Keratinocyte (primary cell): Measurements from ENCODE around the gene PNMA6E. TPM values are rescaled to one million over a fixed set of nuclear protein-coding genes. Genes with fewer than 3 reads are reported as not detected.

ENCODE experiments used
- DNase-seq: peaks from one replicate; pipeline ENCODE4 v3.0.0-alpha.2; 2011; ENCODE audit warnings: low read depth, missing footprints, low spot score
- FAIRE-seq: peaks from 2 replicates; lab custom pipeline; 2011; peaks lifted over from hg19 to GRCh38; lab: Jason Lieb, UNC
- H2AFZ ChIP-seq: 2 replicates; pipeline ENCODE4 v1.6.0; 2012; ENCODE audit warnings: low read length, control low read depth, inconsistent platforms; ENCODE audit not compliant: control insufficient read depth
- H3K27ac ChIP-seq: 2 replicates; pipeline ENCODE4 v1.5.1; 2011; ENCODE audit warnings: low read length; ENCODE audit not compliant: control insufficient read depth, insufficient read depth
- H3K27me3 ChIP-seq: 3 replicates; pipeline ENCODE4 v1.6.0; 2011; ENCODE audit warnings: low read length; ENCODE audit not compliant: control insufficient read depth, insufficient read depth; ENCODE audit errors: extremely low read depth
- H3K36me3 ChIP-seq, 2 experiments: 2 replicates in 1 of 2; 3 replicates in 1 of 2; pipeline ENCODE4 v1.5.1; 2011; ENCODE audit warnings: low read length in 2 of 2, mild to moderate bottlenecking in 1 of 2; ENCODE audit not compliant: control insufficient read depth in 2 of 2, insufficient read depth in 2 of 2; ENCODE audit errors: extremely low read depth in 1 of 2
- H3K4me1 ChIP-seq: 3 replicates; pipeline ENCODE4 v1.5.1; 2011; ENCODE audit warnings: low read length; ENCODE audit not compliant: control insufficient read depth, insufficient read depth; ENCODE audit errors: extremely low read depth
- H3K4me2 ChIP-seq: 3 replicates; pipeline ENCODE4 v1.6.0; 2011; ENCODE audit warnings: low read depth, low read length; ENCODE audit not compliant: control insufficient read depth, insufficient read depth; ENCODE audit errors: extremely low read depth
- H3K4me3 ChIP-seq, 3 experiments: fragments of 200-600 bp in 1 of 3; sonication (generic) in 1 of 3; 2 replicates in 2 of 3; 3 replicates in 1 of 3; pipeline ENCODE4 v1.5.1; 2011 to 2016; ENCODE audit warnings: low read length in 3 of 3, mild to moderate bottlenecking in 3 of 3, control low read depth in 2 of 3, inconsistent platforms in 1 of 3, low read depth in 1 of 3, mixed read lengths in 1 of 3, mixed run types in 1 of 3, moderate library complexity in 1 of 3; ENCODE audit not compliant: control insufficient read depth in 2 of 3, insufficient read depth in 2 of 3; ENCODE audit errors: extremely low read depth in 1 of 3
- H3K79me2 ChIP-seq: 2 replicates; pipeline ENCODE4 v1.6.0; 2012; ENCODE audit warnings: low read length; ENCODE audit not compliant: control insufficient read depth, insufficient read depth
- H3K9ac ChIP-seq: 3 replicates; pipeline ENCODE4 v1.6.0; 2011; ENCODE audit warnings: low read length; ENCODE audit not compliant: control insufficient read depth, insufficient read depth; ENCODE audit errors: extremely low read depth
- H3K9me1 ChIP-seq: 3 replicates; pipeline ENCODE4 v1.6.0; 2011; ENCODE audit warnings: low read length; ENCODE audit not compliant: control insufficient read depth, insufficient read depth; ENCODE audit errors: extremely low read depth
- H3K9me3 ChIP-seq: 2 replicates; pipeline ENCODE4 v1.5.1; 2012; ENCODE audit warnings: low read depth, low read length; ENCODE audit not compliant: control insufficient read depth
- H4K20me1 ChIP-seq: 3 replicates; pipeline ENCODE4 v1.6.0; 2011; ENCODE audit warnings: low read length; ENCODE audit not compliant: control insufficient read depth, insufficient read depth; ENCODE audit errors: extremely low read depth
- CTCF ChIP-seq, 3 experiments: IDR thresholded peaks in 1 of 3; conservative IDR thresholded peaks in 1 of 3; optimal IDR thresholded peaks in 1 of 3; 2 replicates in 2 of 3; 3 replicates in 1 of 3; pipeline versions ENCODE3 to v1.5.1; 2011; ENCODE audit warnings: low read length in 3 of 3, mild to moderate bottlenecking in 3 of 3, moderate library complexity in 2 of 3, control low read depth in 1 of 3, inconsistent platforms in 1 of 3; ENCODE audit not compliant: insufficient read depth in 2 of 3; ENCODE audit errors: extremely low read depth in 1 of 3
- EZH2 ChIP-seq: IDR thresholded peaks from one replicate; pipeline ENCODE4 v1.6.1; 2012; ENCODE audit warnings: inconsistent platforms, mild to moderate bottlenecking, low read length, moderate library complexity
- dilution Hi-C: fragments of 300-500 bp; cut with MboI; formaldehyde crosslinking; loops from one replicate; pipeline ENCODE4 v1.7.0; 2020; ENCODE audit warnings: low sequenced_read_pairs; ENCODE audit not compliant: extremely low pct_ligation_motif_present
- polyA plus RNA-seq, 5 experiments: library from polyadenylated mRNA; depleted of rRNA in 3 of 5; stranded (reverse) in 3 of 5; stranded (forward) in 1 of 5; unstranded in 1 of 5; fragments of >200 nt; gene quantifications; 1 replicate in 1 of 5; 2 replicates in 3 of 5; 3 replicates in 1 of 5; pipeline versions ENCODE4 v1.2.1 to v1.2.3, GENCODE V29; 2011 to 2012; ENCODE audit warnings: missing spikeins in 2 of 5, low read depth in 1 of 5, low replicate concordance in 1 of 5

PNMA6E gene
- polyA plus RNA-seq, 1 donor (not counting 4 experiments of a cell fraction or from before 2014, with no cell fraction given), result not detected

- H3K36me3 ChIP-seq, result no peaks in the 10 kb centered on the region
- H3K9me3 ChIP-seq, result no peaks in the 10 kb centered on the region
Observed at GRCh38 chrX:153439977-153440376, 38.8 kb upstream of the PNMA6E start.

GRCh38 chrX:153438532-153438931 lies 37.4 kb upstream of the PNMA6E start:
- Histone ChIP-seq H3K4me2 (no peak overlapping the region), H3K9me3 (no peaks in the 10 kb centered on the region), H3K4me3 (no peak overlapping the region), H3K36me3 (no peaks in the 10 kb centered on the region), H2AFZ (no peak overlapping the region), H3K27me3 (no peaks in the 10 kb centered on the region), H3K9me1 (no peaks in the 10 kb centered on the region), H3K79me2 (no peaks in the 10 kb centered on the region), H3K27ac (no peak overlapping the region), H4K20me1 (no peaks in the 10 kb centered on the region), H3K9ac (no peak overlapping the region), H3K4me1 (peaks cover 10% of the 10 kb centered on the region)
- dilution Hi-C loops, result no loop called here
- DNase-seq (no peak), FAIRE-seq (no peak)
- TF ChIP-seq EZH2 (no peak), CTCF (optimal IDR thresholded peaks at IDR 0.05 in 1 of 3, IDR thresholded peaks at IDR 0.05 in 1 of 3, conservative IDR thresholded peaks at IDR 0.05 in 1 of 3; ENCODE audit: extremely low read depth in 1 of 3, insufficient read depth in 2 of 3, low read length in 3 of 3) (peak in 2 of 3 experiments; percentile 22 to 47)

More at GRCh38 chrX:153439977-153440376, 38.8 kb upstream of the PNMA6E start:
- no peak overlapping the region for H2AFZ ChIP-seq
- H3K9me1 ChIP-seq, result no peaks in the 10 kb centered on the region
- no peaks in the 10 kb centered on the region for H4K20me1 ChIP-seq
- H3K4me3 ChIP-seq, result no peak overlapping the region
- H3K27me3 ChIP-seq, result no peaks in the 10 kb centered on the region
- no peak overlapping the region for H3K27ac ChIP-seq
- no peak for TF ChIP-seq CTCF (optimal IDR thresholded peaks at IDR 0.05 in 1 of 3, IDR thresholded peaks at IDR 0.05 in 1 of 3, conservative IDR thresholded peaks at IDR 0.05 in 1 of 3; ENCODE audit: extremely low read depth in 1 of 3, insufficient read depth in 2 of 3, low read length in 3 of 3)
- no peak for TF ChIP-seq EZH2
- H3K9ac ChIP-seq, result no peak overlapping the region
- FAIRE-seq (no peak), DNase-seq (no peak)
- H3K79me2 ChIP-seq, result no peaks in the 10 kb centered on the region
- peaks cover 10% of the 10 kb centered on the region for H3K4me1 ChIP-seq
- dilution Hi-C loops, result no loop called here
- H3K4me2 ChIP-seq, result no peak overlapping the region
